ENCODE data around the gene PROSER3.
A peak's percentile ranks its signal among the peaks of the same experiment; 100 is the strongest.

Gene PROSER3

DNA sequence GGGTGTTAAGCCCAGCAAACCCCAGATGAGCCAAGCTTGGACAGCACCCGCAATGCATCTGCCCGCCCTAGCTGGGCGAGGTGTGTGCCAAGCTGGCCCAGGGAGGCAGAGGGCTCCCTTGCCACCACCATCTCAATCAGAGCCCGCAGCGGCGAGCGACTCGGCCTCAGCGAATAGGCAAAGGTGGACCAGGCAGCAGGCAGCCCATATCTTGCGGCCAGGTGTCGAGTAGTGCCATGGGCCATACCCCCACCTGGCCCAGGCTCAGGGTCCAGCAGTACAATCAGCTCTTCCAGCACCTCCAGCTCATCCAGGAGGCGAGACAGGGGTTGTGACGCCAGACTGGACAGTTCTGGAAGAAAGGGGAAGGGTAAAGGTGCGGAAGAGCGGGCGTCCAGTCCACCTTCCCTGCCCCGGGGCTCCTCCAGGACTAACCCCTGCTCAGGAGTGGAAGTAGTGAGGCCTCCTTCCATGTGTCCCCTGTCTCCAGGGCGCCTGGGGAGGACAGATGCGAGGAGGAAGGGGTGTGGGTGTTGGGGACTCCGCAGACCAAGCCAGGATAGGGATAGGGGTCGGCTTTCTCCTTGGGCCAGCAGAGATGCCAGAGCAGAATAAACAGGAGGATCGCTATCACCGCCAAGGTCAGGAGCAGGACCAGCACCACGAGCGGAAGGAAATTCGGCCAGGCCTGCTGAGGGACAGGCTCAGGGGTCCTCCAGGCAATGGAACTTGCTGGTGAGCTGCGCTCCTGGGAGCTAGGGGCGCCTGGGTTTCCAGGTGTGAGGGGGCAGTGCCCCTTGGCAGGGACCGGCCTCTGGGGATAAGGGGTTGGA lies 18.5 kb upstream of the PROSER3 start:
- no peak for DNase-seq

DNA sequence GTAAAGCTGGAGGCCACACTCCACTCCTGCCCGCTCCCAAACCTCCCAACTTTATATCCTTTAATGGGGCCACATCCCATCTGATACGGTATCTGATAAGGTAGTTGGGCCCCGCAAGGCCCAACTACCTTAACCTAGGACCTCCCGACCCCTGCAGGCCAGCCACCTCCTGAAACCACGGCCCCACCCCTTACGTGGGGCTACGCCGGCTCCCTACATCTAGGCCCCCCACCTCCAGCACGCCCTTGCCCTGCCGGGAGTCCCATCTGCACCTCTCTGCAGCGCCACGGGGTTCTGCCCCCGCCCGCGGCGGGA lies 17.9 kb upstream of the PROSER3 start:
- DNase-seq: no peak

DNA sequence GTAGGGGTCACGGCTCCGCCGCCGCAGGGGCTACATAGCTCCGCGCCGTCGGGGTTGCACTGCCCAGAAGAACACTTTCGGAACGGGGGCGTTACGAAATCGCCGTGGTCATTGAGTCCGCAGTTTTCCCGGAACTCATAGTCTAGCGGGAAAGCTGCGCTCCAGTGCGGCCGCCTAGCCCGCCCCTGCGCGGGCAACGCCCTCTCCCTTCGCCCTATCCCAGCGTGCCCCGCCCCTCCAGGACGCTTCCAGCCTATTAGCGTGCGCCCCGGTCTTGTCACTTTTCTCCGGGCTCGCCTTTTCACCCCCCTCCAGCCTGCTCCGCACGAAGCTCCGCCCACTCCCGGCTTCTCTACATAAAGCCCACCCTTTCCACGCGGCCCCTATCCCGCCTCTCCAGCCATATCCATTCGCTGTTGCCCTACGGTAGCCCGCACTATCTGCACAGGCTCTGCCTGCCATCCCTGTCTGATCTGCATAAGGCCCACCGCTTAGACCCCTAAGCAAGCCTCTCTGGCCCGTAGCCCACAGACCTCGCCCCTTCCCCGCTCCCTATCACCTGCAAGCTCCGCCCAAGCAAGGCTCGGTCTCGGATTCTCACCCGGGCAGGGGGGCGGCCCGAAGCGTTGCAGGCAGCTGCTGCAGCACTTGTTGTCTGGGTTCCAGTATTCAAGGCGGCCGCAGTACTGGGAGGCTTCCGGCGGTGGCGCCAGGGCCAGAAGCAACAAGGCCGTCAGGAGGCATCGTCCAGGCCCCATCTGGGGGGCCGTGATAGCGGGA lies 17.4 kb upstream of the PROSER3 start:
- DNase-seq: peak; percentile 98

DNA sequence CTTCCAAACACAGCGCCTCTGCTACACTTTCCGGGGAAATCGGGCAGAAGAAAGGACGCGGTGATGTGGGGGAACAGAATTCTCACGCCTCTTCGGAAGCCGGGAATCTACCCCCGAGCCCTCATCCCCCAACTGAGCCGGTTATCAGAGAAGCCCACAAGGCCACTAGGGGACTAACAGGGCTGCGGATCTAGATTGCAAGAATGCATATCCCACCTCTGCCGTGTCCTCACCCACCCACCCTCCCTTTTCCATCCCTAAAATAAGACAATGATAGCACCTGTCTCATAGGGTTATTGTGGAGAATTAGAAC lies 16.8 kb upstream of the PROSER3 start:
- DNase-seq: no peak

DNA sequence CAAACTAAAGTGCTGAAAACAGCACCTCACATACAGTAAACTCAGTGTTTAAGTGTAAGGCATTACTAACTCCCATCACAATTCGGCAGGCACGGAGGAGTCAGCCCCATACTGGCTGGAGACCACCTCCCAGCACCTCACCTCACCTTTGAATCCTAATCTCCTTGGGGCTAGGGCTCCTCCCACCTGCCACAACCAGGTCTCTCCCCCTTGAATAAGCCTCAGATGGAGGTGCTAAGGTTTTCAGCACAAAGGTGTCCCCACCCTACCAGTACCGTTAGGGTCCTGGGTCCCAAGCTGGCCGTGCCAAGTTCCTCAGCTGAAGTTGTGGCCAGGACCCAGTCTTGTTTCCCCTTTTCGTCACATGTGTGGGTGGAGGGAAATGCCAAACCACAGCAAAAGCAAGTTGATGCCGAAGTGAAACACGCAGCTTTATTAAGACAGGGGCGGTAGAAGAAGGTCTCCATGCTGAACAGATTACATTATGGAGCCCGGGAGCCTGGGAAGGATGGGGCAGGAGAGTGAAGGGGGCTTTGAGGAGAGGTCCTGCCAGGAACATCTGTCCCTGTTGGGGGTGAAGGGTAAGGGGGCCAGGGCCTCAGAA lies 15.8 kb upstream of the PROSER3 start, which contains the start of gene IGFLR1:
Gene IGFLR1 (minus strand): TSS at position 332 of the 604 bp plus-strand sequence. CDS start 1,272 bp downstream, outside the sequence.
- no peak for DNase-seq

DNA sequence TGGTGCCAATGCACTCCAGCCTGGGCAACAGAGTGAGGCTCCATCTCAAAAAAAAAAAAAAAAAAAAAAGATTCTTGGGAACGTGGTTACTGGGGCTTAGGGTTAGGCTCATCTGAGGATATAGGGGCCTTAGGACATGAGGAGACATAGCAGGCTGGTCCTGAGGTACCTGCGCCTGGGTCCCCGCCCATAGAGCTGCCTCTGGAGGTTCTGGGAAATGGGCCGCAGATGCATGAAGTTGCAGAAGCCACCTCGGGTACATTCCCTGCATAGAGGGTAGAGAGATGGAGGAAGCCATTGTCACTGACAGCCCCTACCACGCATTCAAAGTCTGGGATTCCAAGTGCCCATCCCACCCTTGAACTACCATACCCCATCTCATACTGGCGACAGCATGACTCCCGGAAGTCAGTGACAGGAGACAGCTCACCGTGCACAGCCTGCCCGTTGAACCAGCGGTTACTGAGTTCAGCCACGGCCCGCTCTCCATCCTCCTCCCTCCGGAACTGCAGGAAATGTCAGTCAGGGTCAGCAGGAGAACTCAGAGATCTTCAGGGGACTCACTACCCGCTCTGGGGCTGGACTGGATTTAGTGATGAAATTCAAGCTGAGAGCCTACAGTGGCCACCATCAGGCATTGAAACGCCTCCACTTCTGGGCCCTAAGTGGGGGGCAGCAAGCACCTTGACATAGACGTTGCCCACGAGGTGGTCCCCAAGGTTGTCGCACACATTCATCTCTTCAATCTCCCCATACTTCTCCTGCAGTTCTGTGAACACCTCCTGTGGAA lies 14.1 kb upstream of the PROSER3 start:
- no peak for DNase-seq

DNA sequence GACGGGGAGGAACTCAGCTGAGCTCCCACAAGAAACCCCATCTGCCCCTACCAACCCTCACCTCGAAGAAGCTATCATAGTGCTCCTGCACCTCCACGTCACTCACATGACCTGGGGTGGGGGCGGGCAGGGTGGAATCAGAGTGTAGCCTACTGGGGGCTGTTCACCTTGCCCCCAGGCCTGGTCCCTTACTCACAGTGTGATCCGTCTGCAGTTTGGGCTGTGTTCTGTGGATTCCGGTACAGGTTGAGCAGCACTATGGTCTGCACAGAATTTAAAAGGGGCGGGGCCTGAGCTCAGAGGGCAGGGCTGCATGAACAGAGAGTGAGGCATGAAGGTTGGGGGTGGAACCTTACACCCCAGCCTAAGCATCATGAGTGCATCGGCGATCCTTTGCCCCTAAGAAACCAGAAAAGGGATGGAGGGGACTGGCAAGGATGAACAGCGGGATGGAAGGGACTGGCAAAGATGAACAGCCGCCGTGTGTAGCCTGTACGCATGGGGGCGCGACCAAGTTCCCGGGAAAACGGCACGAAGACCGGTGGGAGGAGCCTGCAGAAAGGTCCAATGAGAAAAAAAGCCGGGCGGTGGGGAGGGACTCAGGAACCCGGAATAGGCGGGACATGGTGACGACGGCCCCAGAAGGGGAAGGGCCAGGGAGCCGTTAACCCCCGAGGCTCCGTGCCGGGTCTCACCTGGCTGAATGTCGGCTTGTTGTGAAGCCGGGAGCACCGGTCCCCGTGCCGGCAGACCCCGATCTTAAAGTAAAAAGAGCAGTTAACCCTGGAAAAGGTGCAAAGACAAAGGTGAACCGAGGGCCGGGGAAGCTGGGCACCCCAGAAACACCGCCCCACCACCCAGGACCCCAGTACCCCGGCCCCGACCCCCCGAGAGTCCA lies 13.3 kb upstream of the PROSER3 start:
- peak; percentile 94 for DNase-seq

DNA sequence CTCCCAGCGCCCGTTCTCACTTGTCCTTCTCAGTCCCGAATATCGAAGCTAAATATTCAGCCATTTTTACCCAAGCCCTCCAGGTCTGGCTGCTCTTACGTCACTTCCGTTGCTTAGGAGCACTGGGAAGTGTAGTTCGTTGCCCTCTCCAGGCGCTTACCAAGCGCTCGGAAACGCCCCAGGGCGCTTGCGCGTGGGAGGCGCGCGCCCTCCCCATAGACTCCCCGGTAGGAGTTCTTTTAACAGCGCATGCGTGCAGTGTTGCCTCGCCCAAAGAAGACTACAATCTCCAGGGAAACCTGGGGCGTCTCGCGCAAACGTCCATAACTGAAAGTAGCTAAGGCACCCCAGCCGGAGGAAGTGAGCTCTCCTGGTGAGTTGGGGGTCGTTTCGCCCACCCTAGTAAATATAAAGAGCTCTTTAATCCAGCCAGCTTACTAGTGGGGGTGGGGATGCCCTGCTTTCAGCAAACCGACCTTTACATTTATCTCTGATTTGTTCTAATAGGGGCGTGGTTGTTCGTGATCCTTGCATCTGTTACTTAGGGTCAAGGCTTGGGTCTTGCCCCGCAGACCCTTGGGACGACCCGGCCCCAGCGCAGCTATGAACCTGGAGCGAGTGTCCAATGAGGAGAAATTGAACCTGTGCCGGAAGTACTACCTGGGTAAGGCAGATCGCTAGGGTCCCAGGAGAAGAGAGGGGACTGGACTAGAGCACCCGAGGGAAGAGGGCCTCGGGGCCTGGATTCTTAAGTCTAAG lies 12.5 kb upstream of the PROSER3 start, which contains the start of the genes PSENEN and U2AF1L4:
Gene PSENEN (plus strand): TSS at position 324 of the 759 bp plus-strand sequence. CDS start 280 bp downstream, at position 604.
Gene U2AF1L4 (minus strand): TSS at position 91 of the 759 bp plus-strand sequence. CDS start 27 bp downstream, at position 64.
- peak; percentile 96 for DNase-seq

DNA sequence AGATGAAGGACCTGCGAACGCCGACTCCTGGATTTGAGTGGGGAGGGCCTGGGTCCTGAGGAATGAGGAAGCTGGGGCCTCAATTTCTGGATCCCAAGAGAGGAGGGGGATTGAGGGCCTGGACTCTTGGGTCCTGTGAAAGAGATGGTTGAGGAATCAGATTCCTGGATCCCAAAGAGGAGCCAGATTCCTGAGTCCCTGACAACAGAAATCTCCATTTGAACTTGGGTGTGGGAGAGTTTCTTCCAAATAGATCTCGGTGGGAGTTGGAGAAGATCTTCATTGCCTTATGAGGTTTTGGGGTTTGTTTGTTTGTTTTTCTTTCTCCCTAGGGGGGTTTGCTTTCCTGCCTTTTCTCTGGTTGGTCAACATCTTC lies 11.9 kb upstream of the PROSER3 start:
- no peak for DNase-seq

DNA sequence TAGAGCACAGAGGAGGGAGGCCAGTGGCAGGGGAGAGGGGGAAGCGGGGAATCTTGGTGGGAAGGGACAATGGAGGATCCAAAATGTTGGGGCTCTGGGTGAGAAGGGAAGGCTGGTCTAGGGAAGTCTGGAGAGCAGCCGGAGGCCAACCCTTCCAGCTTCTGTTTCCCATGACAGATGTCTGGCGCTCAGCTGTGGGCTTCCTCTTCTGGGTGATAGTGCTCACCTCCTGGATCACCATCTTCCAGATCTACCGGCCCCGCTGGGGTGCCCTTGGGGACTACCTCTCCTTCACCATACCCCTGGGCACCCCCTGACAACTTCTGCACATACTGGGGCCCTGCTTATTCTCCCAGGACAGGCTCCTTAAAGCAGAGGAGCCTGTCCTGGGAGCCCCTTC lies 11.4 kb upstream of the PROSER3 start:
- no peak for DNase-seq

DNA sequence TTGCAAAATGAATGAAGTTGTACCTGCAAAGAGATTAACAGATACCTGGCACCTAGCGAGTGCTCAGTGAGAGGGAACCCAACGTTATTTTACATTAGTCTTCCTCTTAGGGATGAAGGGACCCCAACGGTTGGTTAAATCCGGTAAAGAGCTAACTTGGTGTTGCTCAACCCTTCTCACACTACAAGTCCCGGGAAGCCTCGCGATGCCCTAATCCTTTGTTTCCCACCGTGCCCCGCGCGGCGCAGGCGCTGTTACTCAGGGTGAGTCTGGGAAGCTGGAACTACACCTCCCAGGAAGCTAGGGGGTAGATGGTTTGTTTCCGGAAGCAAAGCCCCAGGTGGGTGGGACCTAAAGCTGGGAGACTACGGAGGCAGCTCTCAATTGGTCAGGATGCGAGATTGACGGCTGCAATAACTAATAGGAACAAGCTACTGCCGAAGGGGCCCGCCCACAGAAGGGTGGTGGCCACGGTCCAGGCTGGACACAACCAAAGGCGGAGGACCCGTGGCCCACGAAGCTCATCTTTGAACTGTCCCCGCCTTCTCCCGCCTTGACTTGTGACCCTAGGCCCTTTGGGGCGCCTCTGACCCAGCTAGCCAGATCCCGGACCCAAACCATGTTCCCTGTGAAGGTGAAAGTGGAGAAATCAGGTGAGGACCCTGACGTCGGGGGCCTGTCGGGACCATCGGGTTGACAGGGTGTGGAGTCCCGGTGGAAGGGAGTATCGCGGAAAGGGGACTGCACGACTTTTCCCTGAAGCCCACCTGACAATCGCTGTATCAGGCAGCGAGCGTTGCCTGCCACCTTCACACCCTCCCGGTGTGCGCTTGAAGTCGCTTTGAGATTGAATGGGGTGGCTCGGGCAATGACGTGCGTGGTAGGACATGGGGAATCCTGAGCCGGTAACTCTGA lies 9.6 kb upstream of the PROSER3 start, which contains the start of gene LIN37:
Gene LIN37 (plus strand): TSS at position 471 of the 915 bp plus-strand sequence. CDS start 149 bp downstream, at position 620.
- peak; percentile 99 for DNase-seq

DNA sequence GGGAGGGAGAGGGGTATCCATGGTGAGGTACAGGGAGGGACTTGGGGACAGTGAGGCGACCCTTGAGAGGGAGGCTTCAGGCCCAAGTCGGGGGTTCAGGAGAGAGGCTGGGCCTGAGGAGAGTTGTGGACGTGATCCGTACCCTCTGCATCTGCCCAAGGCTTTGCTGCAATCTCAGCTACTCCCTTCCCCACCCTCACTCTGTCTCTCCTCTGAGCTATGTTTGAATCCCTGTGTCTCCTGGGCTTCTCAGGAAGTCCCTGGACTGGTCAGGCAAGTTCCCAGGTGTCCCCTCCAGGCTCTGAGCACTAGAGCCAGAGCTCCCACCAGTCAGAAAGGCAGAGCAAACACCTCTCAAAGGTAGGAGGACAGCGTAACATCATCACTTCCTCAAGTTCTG lies 7.8 kb upstream of the PROSER3 start:
- DNase-seq: no peak

DNA sequence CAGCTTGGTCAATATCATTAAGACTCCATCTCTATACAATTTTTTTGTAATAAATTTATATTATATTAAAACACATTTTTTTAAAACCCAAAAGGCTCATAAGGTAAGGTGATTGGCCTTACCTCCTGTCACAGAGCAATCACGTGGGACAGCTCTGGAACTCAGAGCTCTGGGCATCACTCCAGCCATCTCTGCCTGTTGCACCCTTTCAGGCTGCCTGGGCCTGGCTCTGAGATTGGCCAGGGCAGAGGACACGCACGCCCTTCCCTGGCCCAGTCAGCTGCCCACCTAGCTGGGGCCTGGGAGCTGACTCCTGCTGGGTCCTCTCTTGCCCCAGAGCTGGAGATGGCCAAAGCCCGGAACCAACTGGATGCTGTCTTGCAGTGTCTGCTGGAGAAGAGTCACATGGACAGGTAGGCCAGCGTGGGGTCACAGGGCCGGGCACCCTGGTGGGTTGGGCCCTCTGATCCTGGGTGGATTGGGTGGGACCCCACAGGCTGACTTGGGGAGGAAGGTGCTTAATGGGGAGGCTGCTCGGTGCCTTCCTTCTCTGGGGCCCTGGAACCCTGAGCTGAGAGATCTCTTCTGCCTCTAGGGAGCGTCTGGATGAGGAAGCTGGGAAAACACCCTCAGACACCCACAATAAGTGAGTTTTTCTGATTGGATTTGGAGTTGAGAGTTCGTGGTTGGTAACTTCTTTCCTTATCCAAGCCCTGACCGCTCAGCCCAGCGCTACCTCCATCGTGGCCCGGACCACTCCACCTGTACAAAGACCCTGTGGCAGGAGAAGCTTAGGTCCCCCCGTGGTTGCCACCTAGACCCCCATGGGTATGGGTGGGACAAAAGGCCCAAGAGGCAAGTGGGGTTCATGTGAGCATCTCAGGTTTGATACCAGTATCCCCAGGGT lies 5.9 kb upstream of the PROSER3 start:
- DNase-seq: no peak

DNA sequence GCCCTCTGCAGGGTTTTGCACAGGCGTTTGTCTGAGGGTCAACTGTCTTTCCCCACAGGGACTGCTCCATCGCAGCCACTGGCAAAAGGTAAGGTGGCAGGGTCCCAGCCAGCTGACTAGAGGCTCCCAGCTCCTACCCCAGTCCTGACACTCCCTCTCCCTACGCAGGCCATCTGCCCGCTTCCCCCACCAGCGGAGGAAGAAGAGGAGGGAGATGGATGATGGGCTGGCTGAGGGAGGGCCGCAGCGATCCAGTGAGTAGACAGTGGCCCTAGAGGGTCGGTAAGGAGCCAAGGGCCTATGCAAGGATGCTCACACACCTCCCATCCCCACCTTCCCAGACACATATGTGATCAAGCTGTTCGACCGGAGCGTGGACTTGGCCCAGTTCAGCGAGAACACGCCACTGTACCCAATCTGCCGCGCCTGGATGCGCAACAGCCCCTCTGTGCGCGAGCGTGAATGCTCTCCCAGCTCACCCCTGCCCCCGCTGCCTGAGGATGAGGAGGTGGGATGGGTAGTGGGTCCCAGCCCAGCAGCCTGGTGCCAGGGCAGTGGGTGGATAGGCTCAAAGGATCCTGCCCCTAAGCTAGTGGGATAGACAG lies 5.1 kb upstream of the PROSER3 start:
- DNase-seq: no peak

DNA sequence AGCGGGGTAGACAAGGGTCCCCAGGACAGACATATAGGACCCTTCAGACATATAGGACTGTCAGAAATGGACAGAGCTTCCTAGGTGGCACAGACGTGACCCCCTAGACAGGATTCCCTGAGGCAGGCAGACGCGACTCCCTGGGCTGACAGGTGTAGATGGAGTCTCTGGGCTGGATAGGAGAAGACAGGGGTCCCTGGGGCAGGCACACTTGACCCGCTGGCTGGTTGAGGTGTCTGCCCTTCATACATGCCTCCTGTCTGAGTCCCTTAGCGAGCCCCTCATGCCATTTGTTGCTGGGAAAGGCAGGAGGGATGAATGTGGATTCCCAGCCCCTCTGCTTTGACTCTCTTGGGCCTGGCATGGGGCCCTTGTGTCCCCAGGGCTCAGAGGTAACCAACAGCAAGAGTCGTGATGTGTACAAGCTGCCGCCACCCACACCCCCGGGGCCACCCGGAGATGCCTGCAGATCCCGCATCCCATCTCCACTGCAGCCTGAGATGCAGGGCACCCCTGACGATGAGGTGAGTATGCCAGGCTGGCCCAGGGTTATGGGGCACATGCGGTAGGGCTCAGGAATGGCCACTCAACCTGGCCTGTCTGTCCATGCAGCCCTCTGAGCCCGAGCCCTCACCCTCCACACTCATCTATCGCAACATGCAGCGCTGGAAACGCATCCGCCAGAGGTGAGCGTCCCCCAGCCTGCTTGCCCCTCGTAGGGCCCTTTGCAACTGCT lies 4.2 kb upstream of the PROSER3 start:
- no peak for DNase-seq

DNA sequence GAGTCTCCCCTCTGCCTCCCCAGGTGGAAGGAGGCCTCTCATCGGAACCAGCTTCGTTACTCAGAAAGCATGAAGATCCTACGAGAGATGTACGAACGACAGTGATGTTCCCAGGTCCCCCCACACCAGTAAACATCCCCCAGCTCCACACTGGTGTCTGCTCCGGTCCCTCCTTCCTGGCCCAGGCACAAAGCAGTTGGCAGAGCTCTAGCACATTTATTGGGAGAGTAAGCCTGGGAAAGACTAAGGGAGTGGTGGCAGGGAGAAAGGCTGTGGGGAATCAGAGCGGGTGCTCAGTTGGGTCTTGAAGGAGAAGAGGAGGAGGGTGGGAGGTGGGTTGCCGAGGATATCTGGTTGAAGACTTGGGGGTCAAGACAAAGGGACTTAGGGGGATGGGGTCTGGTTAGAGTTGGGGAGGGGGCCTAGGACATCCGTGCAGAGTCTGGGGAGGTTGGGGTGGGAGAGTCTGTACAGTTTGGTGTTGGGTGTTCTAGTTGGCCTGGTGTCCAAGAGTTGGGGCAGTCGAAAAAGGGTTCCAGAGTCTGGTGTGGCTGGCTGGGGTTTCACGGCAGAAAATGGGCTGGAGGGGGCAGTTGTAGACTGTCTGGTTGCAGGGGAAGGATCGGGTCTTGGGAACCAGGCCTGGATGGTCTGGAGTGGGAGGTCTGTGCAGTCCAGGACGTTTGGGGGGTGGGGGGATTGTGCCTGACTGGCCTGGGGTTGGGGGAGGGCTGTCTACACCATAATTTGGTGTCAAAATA lies 3.4 kb upstream of the PROSER3 start:
- DNase-seq: no peak

DNA sequence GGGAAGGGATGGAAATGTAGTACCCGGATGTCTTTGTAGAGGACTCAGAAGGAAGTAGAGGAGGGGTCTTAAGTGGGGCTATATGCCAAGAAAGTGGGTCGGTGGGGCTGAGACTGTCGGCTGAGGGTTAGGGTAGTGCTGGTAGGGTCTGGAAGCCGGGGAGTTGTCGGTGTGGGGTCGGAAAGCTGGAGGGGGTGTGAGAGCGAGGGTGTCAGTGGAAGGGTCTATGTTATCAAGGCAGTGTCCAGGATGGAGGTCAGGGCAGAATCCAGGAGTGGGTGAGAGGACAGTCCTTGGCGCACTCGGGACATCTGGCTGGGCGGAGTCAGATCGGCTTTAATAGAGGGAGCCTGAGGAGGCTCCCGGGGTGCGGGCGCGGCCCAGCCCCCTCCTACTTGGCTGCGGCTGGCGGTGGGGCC lies 2.8 kb upstream of the PROSER3 start:
- no peak for DNase-seq
